ENCODE results near the gene NUBPL.
A peak's percentile ranks its signal among the peaks of the same experiment; 100 is the strongest.

Gene NUBPL

DNA sequence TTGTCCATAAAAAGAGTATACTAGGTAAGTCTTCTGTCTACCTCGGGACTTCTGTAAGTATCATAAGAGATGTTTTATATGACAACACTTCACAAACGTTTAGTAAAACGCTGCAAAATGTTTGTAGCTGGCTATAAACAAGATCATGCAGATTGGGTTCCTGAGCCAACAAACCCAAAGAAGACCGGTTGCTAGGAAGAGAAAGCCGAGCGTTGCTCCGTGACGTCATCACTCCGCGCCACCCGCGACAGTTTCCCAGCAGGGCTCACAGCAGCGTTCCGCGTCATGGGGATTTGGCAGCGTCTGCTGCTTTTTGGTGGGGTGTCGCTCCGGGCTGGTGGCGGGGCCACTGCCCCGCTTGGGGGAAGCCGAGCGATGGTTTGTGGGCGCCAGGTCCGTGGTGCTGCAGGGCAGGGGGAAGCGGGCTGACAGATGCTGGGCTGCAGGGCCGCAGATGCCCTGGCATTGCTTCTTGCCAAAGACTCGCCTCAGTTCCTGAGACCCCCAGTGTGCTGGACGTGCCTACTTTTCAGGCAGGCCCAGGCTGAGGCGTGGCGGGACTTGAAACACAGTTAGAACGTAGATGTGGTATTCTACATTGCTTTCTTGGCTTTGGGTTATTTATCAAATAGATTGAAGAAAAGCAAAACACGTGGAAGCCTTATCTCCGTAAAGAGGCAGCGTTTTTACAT, at the start of gene NUBPL:
TSS of gene NUBPL (plus strand) at position 250 of the 692 bp plus-strand sequence. CDS start at position 286, 36 bp downstream.
- DNase-seq (ENCODE audit: low spot score), result peak; percentile 97
- TF ChIP-seq, protein P1, sequence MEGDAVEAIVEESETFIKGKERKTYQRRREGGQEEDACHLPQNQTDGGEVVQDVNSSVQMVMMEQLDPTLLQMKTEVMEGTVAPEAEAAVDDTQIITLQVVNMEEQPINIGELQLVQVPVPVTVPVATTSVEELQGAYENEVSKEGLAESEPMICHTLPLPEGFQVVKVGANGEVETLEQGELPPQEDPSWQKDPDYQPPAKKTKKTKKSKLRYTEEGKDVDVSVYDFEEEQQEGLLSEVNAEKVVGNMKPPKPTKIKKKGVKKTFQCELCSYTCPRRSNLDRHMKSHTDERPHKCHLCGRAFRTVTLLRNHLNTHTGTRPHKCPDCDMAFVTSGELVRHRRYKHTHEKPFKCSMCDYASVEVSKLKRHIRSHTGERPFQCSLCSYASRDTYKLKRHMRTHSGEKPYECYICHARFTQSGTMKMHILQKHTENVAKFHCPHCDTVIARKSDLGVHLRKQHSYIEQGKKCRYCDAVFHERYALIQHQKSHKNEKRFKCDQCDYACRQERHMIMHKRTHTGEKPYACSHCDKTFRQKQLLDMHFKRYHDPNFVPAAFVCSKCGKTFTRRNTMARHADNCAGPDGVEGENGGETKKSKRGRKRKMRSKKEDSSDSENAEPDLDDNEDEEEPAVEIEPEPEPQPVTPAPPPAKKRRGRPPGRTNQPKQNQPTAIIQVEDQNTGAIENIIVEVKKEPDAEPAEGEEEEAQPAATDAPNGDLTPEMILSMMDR (IDR thresholded peaks at IDR 0.05; ENCODE audit: extremely low read depth, missing control alignments), result no peak

- TF ChIP-seq, protein P1 (IDR thresholded peaks at IDR 0.05; ENCODE audit: extremely low read depth, missing control alignments), result no peak
These were observed 34.1 kb upstream of the NUBPL start for GRCh38 chr14:31527087-31527486.

DNA sequence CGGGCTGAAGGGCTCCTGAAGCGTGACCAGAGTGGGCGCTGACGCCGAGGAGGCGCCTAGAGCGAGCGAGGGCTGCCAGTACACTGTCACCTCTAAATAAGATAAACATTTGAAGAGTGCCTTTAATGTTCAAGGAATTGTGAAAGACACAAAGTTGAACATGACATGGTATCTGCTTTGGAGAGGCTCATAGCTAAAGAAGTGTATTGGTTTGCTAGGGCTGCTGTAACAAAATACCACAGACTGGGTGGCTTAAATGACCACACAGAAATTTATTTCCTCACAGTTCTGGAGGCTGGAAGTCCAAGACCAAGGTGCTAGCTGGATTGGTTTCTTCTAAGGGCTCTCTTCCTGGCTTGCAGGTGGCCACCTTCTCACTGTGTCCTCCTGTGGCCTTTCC, 33.7 kb upstream of the NUBPL start:
- DNase-seq (ENCODE audit: low spot score), result no peak
- TF ChIP-seq, protein P1 (IDR thresholded peaks at IDR 0.05; ENCODE audit: extremely low read depth, missing control alignments), result no peak

More at GRCh38 chr14:31527087-31527486, 34.1 kb upstream of the NUBPL start:
- no peak for DNase-seq (ENCODE audit: low spot score)

GRCh38 chr14:31529053-31529452, 32.2 kb upstream of the NUBPL start:
- TF ChIP-seq, protein P1 (IDR thresholded peaks at IDR 0.05; ENCODE audit: extremely low read depth, missing control alignments), result no peak
- DNase-seq (ENCODE audit: low spot score), result no peak

GRCh38 chr14:31530136-31530535, 31.1 kb upstream of the NUBPL start:
- TF ChIP-seq, protein P1 (IDR thresholded peaks at IDR 0.05; ENCODE audit: extremely low read depth, missing control alignments), result no peak
- no peak for DNase-seq (ENCODE audit: low spot score)

GRCh38 chr14:31536201-31536960, 24.8 kb upstream of the NUBPL start:
- DNase-seq (ENCODE audit: low spot score), result no peak
- TF ChIP-seq, protein P1 (IDR thresholded peaks at IDR 0.05; ENCODE audit: extremely low read depth, missing control alignments), result no peak

DNA sequence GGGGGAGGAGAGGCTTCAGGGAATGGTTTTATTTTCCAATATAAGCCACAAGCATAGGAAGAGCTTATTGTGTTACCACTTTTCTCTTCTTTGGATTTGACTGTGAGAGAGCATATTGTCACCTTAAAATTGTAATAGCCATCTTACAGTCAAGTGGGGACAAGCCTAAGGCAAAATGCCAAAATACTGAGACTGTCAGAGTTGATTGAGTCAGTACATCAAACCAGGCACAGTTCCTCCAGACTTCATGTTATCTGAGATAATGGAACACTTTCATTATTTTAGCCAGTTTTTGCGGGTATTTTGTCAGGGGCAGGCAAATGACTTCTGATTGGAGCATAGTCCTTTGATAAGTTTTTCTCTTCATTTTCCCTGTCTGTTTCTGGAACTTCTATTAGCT, 19.5 kb upstream of the NUBPL start:
- TF ChIP-seq, protein P1 (IDR thresholded peaks at IDR 0.05; ENCODE audit: extremely low read depth, missing control alignments), result no peak
- no peak for DNase-seq (ENCODE audit: low spot score)
